HEK293 (cell line): Measurements from ENCODE around the gene TSPEAR.
"Not testable (repeated sequence)": the region's sequence is repeated elsewhere in the genome, so short reads cannot be mapped to it uniquely, and the experiment has no call there.

Experiments used
- CTCF ChIA-PET: fragments of 350-600 bp; formaldehyde crosslinking; extraction: SDS; loops from one replicate; lab custom pipeline; 2021; ENCODE audit warnings: antibody characterized with exemption; lab: Yijun Ruan, JAX
- POLR2A ChIA-PET: fragments of 300-600 bp; formaldehyde crosslinking; extraction: SDS; loops from one replicate; lab custom pipeline; 2020; ENCODE audit warnings: antibody characterized with exemption, inconsistent platforms; lab: Yijun Ruan, JAX
- H3K27ac ChIP-seq: fragments of 200-500 bp; sonication (Bioruptor generic); 2 replicates; pipeline ENCODE4 v1.5.1; 2014; ENCODE audit warnings: low read depth, low read length, control low read depth, inconsistent platforms; ENCODE audit errors: extremely low read depth
- H3K36me3 ChIP-seq, 2 experiments: fragments of 200-500 bp in 1 of 2; sonication (Bioruptor generic) in 1 of 2; 1 replicate in 1 of 2; 2 replicates in 1 of 2; pipeline ENCODE4 v1.5.1; 2014 to 2017; ENCODE audit warnings: inconsistent platforms in 2 of 2, low read length in 2 of 2; ENCODE audit not compliant: control insufficient read depth in 2 of 2, insufficient read depth in 1 of 2
- H3K4me1 ChIP-seq: fragments of 200-500 bp; sonication (Bioruptor generic); 2 replicates; pipeline ENCODE4 v1.5.1; 2014; ENCODE audit warnings: mild to moderate bottlenecking, low read length, inconsistent platforms; ENCODE audit not compliant: control insufficient read depth, insufficient read depth
- H3K4me3 ChIP-seq: 2 replicates; pipeline ENCODE4 v1.5.1; 2011; ENCODE audit warnings: low read depth, mild to moderate bottlenecking, control low read depth, low read length, moderate library complexity
- H3K9me3 ChIP-seq: fragments of 200-500 bp; sonication (Bioruptor generic); 2 replicates; pipeline ENCODE4 v1.5.1; 2014; ENCODE audit warnings: low read depth, low read length, inconsistent platforms; ENCODE audit not compliant: control insufficient read depth, insufficient read depth
- EGR2 ChIP-seq: fragments of 450-650 bp; formaldehyde crosslinking; IDR thresholded peaks from 2 replicates; pipeline ENCODE4 v1.5.1; 2016; ENCODE audit warnings: low read depth, missing biosample characterization, missing genetic modification characterization
- GLIS2 ChIP-seq: fragments of 450-650 bp; formaldehyde crosslinking; IDR thresholded peaks from 2 replicates; pipeline ENCODE4 v1.5.1; 2016; ENCODE audit warnings: missing biosample characterization, missing genetic modification characterization
- SCRT1 ChIP-seq: fragments of 450-650 bp; formaldehyde crosslinking; IDR thresholded peaks from 2 replicates; pipeline ENCODE4 v1.5.1; 2016; ENCODE audit warnings: missing biosample characterization, missing genetic modification characterization, borderline replicate concordance
- ZFP3 ChIP-seq: fragments of 450-650 bp; formaldehyde crosslinking; IDR thresholded peaks from 2 replicates; pipeline ENCODE4 v1.5.1; 2016; ENCODE audit warnings: low read depth, missing biosample characterization, missing genetic modification characterization
- ZIC2 ChIP-seq: fragments of 450-650 bp; formaldehyde crosslinking; IDR thresholded peaks from 2 replicates; pipeline ENCODE4 v1.5.1; 2016; ENCODE audit warnings: missing biosample characterization, missing genetic modification characterization
- ZNF391 ChIP-seq: fragments of 450-650 bp; formaldehyde crosslinking; IDR thresholded peaks from 2 replicates; pipeline ENCODE4 v1.5.1; 2016; ENCODE audit warnings: low read depth, missing biosample characterization, missing genetic modification characterization, borderline replicate concordance
- ZNF416 ChIP-seq: fragments of 450-650 bp; formaldehyde crosslinking; IDR thresholded peaks from 2 replicates; pipeline ENCODE4 v1.5.1; 2016; ENCODE audit warnings: missing biosample characterization, missing genetic modification characterization
- ZNF514 ChIP-seq: fragments of 450-650 bp; formaldehyde crosslinking; IDR thresholded peaks from 2 replicates; pipeline ENCODE4 v1.5.1; 2016; ENCODE audit warnings: missing biosample characterization, missing genetic modification characterization
- TF ChIP-seq, protein P1 (sequence below): fragments of 450-650 bp; formaldehyde crosslinking; conservative IDR thresholded peaks from 2 replicates; pipeline ENCODE4 v1.5.1; 2016; ENCODE audit warnings: low read depth, missing biosample characterization, missing genetic modification characterization
- TF ChIP-seq, protein P2 (sequence below): fragments of 450-650 bp; formaldehyde crosslinking; IDR thresholded peaks from 2 replicates; pipeline ENCODE4 v1.5.1; 2016; ENCODE audit warnings: missing biosample characterization, missing genetic modification characterization

Gene TSPEAR

DNA sequence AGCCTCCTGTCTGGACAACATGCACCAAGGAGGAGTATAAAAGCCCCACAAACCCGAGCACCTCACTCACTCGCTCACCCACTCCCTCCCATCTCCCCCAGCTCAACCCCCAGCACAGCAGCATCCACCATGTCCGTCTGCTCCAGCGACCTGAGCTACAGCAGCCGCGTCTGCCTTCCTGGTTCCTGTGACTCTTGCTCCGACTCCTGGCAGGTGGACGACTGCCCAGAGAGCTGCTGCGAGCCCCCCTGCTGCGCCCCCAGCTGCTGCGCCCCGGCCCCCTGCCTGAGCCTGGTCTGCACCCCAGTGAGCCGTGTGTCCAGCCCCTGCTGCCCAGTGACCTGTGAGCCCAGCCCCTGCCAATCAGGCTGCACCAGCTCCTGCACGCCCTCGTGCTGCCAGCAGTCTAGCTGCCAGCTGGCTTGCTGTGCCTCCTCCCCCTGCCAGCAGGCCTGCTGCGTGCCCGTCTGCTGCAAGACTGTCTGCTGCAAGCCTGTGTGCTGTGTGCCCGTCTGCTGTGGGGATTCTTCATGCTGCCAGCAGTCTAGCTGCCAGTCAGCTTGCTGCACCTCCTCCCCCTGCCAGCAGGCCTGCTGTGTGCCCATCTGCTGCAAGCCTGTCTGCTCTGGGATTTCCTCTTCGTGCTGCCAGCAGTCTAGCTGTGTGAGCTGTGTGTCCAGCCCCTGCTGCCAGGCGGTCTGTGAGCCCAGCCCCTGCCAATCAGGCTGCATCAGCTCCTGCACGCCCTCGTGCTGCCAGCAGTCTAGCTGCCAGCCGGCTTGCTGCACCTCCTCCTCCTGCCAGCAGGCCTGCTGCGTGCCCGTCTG lies 137.5 kb downstream of the TSPEAR start, which contains the start of gene KRTAP10-4:
KRTAP10-4 (plus strand) TSS at position 100 of the 827 bp plus-strand sequence; CDS start at position 130, 30 bp downstream.
- H3K4me3 ChIP-seq, POLR2A ChIA-PET, H3K9me3 ChIP-seq, H3K36me3 ChIP-seq, H3K27ac ChIP-seq, H3K4me1 ChIP-seq: not testable (repeated sequence)
- peak; percentile 15; the same call in 1 of the 2 replicates for TF ChIP-seq GLIS2 (tag by site-specific recombination)
- peak; percentile 23; the same call in 1 of the 2 replicates for TF ChIP-seq ZIC2
- CTCF ChIA-PET = interaction anchor here (0.7 kb wide), 2 partner anchors 61 to 439 kb away, joined by 3 to 4 read pairs; no protein-coding TSS in a partner anchor

DNA sequence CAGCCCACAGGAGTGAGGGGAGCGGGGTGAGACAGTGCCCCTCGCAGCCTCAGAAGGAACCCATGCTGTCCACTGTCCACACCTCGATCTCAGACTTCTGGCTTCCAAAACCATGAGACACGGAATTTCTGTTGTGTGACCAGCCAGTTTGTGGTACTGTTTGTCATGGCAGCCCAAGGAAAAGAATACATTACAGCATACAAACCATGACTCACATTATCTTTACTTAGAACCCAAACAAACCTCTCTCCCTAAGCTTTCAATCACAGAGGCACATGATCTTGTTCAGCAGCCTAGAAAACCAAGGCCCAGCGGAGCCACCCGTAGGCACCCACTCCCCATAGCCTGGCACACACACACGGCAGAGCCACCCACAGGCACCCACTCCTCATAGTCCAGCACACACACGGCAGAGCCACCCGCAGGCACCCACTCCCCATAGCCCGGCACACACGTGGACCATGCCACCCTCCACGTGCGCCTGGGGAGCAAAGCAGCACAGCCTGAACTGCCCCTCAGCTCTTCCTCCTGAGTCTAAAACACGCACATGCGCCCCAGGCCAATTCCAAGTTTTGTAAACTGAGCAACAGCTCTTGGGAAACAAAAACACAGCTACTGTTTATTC lies 138.3 kb downstream of the TSPEAR start:
- no peak overlapping the region for H3K27ac ChIP-seq
- H3K4me3 ChIP-seq = no peak overlapping the region
- ChIA-PET CTCF (interaction anchor here (0.7 kb wide), 1 partner anchor 440 kb away, joined by 4 read pairs; no protein-coding TSS in a partner anchor), POLR2A (interaction anchor here (0.6 kb wide), 2 partner anchors 8 to 146 kb away, joined by 3 to 4 read pairs; no protein-coding TSS in a partner anchor)
- H3K36me3 ChIP-seq = no peaks in the 10 kb centered on the region
- H3K9me3 ChIP-seq = no peaks in the 10 kb centered on the region
- H3K4me1 ChIP-seq = no peaks in the 10 kb centered on the region
- TF ChIP-seq SCRT1 (tag by site-specific recombination) = no peak
- TF ChIP-seq ZNF416 (tag by site-specific recombination) = no peak
- no peak for TF ChIP-seq ZNF391 (tag by site-specific recombination)
- no peak for TF ChIP-seq ZNF514 (tag by site-specific recombination)
- TF ChIP-seq, protein P1, sequence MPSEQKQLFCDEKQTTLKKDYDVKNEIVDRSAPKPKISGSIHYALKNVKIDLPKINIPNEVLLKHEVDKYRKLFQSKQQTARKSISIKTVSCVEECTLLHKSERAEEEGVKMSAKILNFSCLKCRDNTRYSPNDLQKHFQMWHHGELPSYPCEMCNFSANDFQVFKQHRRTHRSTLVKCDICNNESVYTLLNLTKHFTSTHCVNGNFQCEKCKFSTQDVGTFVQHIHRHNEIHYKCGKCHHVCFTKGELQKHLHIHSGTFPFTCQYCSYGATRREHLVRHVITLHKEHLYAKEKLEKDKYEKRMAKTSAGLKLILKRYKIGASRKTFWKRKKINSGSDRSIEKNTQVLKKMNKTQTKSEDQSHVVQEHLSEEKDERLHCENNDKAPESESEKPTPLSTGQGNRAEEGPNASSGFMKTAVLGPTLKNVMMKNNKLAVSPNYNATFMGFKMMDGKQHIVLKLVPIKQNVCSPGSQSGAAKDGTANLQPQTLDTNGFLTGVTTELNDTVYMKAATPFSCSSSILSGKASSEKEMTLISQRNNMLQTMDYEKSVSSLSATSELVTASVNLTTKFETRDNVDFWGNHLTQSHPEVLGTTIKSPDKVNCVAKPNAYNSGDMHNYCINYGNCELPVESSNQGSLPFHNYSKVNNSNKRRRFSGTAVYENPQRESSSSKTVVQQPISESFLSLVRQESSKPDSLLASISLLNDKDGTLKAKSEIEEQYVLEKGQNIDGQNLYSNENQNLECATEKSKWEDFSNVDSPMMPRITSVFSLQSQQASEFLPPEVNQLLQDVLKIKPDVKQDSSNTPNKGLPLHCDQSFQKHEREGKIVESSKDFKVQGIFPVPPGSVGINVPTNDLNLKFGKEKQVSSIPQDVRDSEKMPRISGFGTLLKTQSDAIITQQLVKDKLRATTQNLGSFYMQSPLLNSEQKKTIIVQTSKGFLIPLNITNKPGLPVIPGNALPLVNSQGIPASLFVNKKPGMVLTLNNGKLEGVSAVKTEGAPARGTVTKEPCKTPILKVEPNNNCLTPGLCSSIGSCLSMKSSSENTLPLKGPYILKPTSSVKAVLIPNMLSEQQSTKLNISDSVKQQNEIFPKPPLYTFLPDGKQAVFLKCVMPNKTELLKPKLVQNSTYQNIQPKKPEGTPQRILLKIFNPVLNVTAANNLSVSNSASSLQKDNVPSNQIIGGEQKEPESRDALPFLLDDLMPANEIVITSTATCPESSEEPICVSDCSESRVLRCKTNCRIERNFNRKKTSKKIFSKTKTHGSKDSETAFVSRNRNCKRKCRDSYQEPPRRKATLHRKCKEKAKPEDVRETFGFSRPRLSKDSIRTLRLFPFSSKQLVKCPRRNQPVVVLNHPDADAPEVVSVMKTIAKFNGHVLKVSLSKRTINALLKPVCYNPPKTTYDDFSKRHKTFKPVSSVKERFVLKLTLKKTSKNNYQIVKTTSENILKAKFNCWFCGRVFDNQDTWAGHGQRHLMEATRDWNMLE = no peak
- no peak for TF ChIP-seq EGR2 (tag by site-specific recombination)
- TF ChIP-seq, protein P2, sequence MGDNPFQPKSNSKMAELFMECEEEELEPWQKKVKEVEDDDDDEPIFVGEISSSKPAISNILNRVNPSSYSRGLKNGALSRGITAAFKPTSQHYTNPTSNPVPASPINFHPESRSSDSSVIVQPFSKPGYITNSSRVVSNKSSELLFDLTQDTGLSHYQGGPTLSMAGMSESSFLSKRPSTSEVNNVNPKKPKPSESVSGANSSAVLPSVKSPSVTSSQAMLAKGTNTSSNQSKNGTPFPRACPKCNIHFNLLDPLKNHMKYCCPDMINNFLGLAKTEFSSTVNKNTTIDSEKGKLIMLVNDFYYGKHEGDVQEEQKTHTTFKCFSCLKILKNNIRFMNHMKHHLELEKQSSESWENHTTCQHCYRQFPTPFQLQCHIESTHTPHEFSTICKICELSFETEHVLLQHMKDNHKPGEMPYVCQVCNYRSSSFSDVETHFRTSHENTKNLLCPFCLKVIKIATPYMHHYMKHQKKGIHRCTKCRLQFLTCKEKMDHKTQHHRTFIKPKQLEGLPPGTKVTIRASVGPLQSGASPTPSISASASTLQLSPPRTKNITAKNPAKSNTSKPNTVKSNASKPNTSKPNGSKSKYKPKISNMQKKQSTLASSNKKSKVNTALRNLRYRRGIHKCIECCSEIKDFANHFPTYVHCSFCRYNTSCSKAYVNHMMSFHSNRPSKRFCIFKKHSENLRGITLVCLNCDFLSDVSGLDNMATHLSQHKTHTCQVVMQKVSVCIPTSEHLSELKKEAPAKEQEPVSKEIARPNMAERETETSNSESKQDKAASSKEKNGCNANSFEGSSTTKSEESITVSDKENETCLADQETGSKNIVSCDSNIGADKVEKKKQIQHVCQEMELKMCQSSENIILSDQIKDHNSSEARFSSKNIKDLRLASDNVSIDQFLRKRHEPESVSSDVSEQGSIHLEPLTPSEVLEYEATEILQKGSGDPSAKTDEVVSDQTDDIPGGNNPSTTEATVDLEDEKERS (tag by site-specific recombination) = no peak
- TF ChIP-seq ZFP3 (tag by site-specific recombination) = no peak
